HepG2 (cell line): ENCODE results near the gene SIVA1. TPM values are rescaled to one million over a fixed set of nuclear protein-coding genes. Genes with fewer than 3 reads are reported as not detected.

ENCODE experiments used
- BHLHE40 ChIP-seq: IDR thresholded peaks from 2 replicates; pipeline ENCODE4 v1.6.1; 2011; ENCODE audit warnings: low read length, improper control_type of control experiment
- MTF2 ChIP-seq: sonication (generic); formaldehyde crosslinking; IDR thresholded peaks from 2 replicates; pipeline ENCODE4 v1.5.0; 2020; ENCODE audit warnings: missing genetic modification reagents, borderline replicate concordance
- NFIB ChIP-seq: sonication (generic); formaldehyde crosslinking; IDR thresholded peaks from 2 replicates; pipeline ENCODE4 v1.9.0; 2021; ENCODE audit warnings: missing genetic modification reagents, mild to moderate bottlenecking, borderline replicate concordance
- NFKBIZ ChIP-seq: IDR thresholded peaks from 2 replicates; pipeline ENCODE4 v1.6.1; 2018; ENCODE audit warnings: missing genetic modification reagents, missing compliant biosample characterization
- ZNF121 ChIP-seq: sonication (generic); formaldehyde crosslinking; IDR thresholded peaks from 2 replicates; pipeline ENCODE4 v1.5.0; 2020; ENCODE audit warnings: mild to moderate bottlenecking, missing genetic modification reagents
- ZNF510 ChIP-seq: sonication (generic); formaldehyde crosslinking; IDR thresholded peaks from 2 replicates; pipeline ENCODE4 v1.4.0; 2020; ENCODE audit warnings: low read depth, mild to moderate bottlenecking, missing genetic modification reagents
- ZNF580 ChIP-seq: IDR thresholded peaks from 2 replicates; pipeline ENCODE4 v1.6.1; 2016; ENCODE audit warnings: low read depth, borderline replicate concordance
- ZNF597 ChIP-seq: sonication (generic); formaldehyde crosslinking; IDR thresholded peaks from 2 replicates; pipeline ENCODE4 v1.5.0; 2020; ENCODE audit warnings: missing genetic modification reagents
- polyA plus RNA-seq, 8 experiments: library from polyadenylated mRNA; depleted of rRNA in 3 of 8; stranded (reverse) in 7 of 8; unstranded in 1 of 8; fragments of >200 nt; fragmentation: Illumina TruSeq in 4 of 8; extraction: Trizol in 4 of 8; gene quantifications; 2 replicates each; pipeline versions ENCODE4 v1.2.1 to v1.2.3, GENCODE V29; 2011 to 2016; ENCODE audit warnings: low read depth in 4 of 8, missing spikeins in 1 of 8, mixed read lengths in 1 of 8; ENCODE audit not compliant: insufficient read depth in 1 of 8
- total RNA-seq, 5 experiments: library from RNA; depleted of rRNA; stranded (reverse); fragments of >200 nt; fragmentation: Illumina TruSeq; extraction: Trizol; gene quantifications; 2 replicates each; pipeline ENCODE4 v1.2.3, GENCODE V29; 2016; ENCODE audit warnings: low read depth in 1 of 5
- TF ChIP-seq, protein P1 (sequence below): sonication (generic); formaldehyde crosslinking; IDR thresholded peaks from 2 replicates; pipeline ENCODE4 v1.5.0; 2020; ENCODE audit warnings: mild to moderate bottlenecking, missing genetic modification reagents, moderate library complexity
- TF ChIP-seq, protein P2 (sequence below): sonication (generic); formaldehyde crosslinking; IDR thresholded peaks from 2 replicates; pipeline ENCODE4 v1.4.0; 2020; ENCODE audit warnings: missing genetic modification reagents

Gene SIVA1
- total and polyA plus RNA-seq, 2 of the 13 experiments (the other 11 are each of a cell fraction or from before 2014, with no cell fraction given): 123 to 186 TPM

DNA sequence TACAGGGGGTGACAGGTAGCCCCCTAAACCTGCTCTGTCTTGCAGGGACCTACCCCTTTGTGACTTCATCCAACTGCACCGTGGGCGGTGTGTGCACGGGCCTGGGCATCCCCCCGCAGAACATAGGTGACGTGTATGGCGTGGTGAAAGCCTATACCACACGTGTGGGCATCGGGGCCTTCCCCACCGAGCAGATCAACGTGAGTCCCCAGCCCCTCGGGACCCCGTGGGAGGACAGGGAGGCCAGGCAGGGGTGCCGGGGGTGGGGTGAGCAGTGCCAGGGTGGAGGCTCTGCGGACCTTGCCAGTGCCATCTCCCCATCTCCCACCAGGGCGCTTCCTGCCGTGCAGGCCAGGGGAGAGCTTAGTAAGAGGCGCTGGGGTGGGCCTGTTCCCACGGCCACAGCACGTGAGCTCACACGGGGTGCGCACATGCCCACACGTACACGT is 11.1 kb upstream of the SIVA1 start (continued):
- no peak for TF ChIP-seq NFIB (CRISPR knock-in tag)
- TF ChIP-seq, protein P1, sequence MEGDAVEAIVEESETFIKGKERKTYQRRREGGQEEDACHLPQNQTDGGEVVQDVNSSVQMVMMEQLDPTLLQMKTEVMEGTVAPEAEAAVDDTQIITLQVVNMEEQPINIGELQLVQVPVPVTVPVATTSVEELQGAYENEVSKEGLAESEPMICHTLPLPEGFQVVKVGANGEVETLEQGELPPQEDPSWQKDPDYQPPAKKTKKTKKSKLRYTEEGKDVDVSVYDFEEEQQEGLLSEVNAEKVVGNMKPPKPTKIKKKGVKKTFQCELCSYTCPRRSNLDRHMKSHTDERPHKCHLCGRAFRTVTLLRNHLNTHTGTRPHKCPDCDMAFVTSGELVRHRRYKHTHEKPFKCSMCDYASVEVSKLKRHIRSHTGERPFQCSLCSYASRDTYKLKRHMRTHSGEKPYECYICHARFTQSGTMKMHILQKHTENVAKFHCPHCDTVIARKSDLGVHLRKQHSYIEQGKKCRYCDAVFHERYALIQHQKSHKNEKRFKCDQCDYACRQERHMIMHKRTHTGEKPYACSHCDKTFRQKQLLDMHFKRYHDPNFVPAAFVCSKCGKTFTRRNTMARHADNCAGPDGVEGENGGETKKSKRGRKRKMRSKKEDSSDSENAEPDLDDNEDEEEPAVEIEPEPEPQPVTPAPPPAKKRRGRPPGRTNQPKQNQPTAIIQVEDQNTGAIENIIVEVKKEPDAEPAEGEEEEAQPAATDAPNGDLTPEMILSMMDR (CRISPR knock-in tag): no peak
- TF ChIP-seq ZNF510 (CRISPR knock-in tag): no peak
- TF ChIP-seq, protein P2, sequence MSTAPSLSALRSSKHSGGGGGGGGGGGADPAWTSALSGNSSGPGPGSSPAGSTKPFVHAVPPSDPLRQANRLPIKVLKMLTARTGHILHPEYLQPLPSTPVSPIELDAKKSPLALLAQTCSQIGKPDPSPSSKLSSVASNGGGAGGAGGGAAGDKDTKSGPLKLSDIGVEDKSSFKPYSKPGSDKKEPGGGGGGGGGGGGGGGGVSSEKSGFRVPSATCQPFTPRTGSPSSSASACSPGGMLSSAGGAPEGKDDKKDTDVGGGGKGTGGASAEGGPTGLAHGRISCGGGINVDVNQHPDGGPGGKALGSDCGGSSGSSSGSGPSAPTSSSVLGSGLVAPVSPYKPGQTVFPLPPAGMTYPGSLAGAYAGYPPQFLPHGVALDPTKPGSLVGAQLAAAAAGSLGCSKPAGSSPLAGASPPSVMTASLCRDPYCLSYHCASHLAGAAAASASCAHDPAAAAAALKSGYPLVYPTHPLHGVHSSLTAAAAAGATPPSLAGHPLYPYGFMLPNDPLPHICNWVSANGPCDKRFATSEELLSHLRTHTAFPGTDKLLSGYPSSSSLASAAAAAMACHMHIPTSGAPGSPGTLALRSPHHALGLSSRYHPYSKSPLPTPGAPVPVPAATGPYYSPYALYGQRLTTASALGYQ: no peak
- no peak for TF ChIP-seq NFKBIZ (CRISPR knock-in tag)
- TF ChIP-seq ZNF580 (CRISPR knock-in tag): no peak
- no peak for TF ChIP-seq ZNF121
- TF ChIP-seq BHLHE40: no peak
- no peak for TF ChIP-seq MTF2
- no peak for TF ChIP-seq ZNF597
- TF ChIP-seq, all 625 proteins: peak for 0
